HFFc6 (cell line): ENCODE data around the gene TTC23L. TPM values are rescaled to one million over a fixed set of nuclear protein-coding genes. Genes with fewer than 3 reads are reported as not detected.

Experiments used
- DNase-seq: peaks from one replicate; pipeline ENCODE4 v3.0.0-alpha.2; 2018
- H3K27ac Mint-ChIP-seq: 2 replicates; pipeline ENCODE4 v1.8.0; 2020; ENCODE audit warnings: mild to moderate bottlenecking, mixed read lengths
- H3K27me3 Mint-ChIP-seq: 2 replicates; pipeline ENCODE4 v1.8.0; 2021; ENCODE audit warnings: mild to moderate bottlenecking, moderate library complexity, mixed read lengths; ENCODE audit not compliant: insufficient read depth
- H3K36me3 Mint-ChIP-seq: 2 replicates; pipeline ENCODE4 v1.8.0; 2021; ENCODE audit warnings: low read depth, mixed read lengths
- H3K4me1 Mint-ChIP-seq: 2 replicates; pipeline ENCODE4 v1.8.0; 2020; ENCODE audit warnings: low read depth, mixed read lengths
- H3K4me3 Mint-ChIP-seq: 2 replicates; pipeline ENCODE4 v1.8.0; 2020; ENCODE audit warnings: mild to moderate bottlenecking, moderate library complexity, mixed read lengths
- H3K9me3 Mint-ChIP-seq: 2 replicates; pipeline ENCODE4 v1.8.0; 2020; ENCODE audit warnings: mild to moderate bottlenecking, mixed read lengths
- CTCF ChIP-seq: fragments of 200-600 bp; sonication (generic); IDR thresholded peaks from 2 replicates; pipeline ENCODE4 v1.5.0; 2021; ENCODE audit warnings: antibody characterized with exemption, mild to moderate bottlenecking
- total RNA-seq, 6 experiments: library from RNA; stranded (reverse); fragmentation: NEBNext Ultra II Directional; extraction: Animal tissue kit (Norgen Biotek cat#: 25700); gene quantifications; 2 replicates in 1 of 6; 3 replicates in 5 of 6; pipeline ENCODE4 v1.2.3, GENCODE V29; 2021

Gene TTC23L
- total RNA-seq, 6 experiments from 2014 or later, result not detected

GRCh38 chr5:34897646-34898045, 58.7 kb downstream of the TTC23L start:
- Mint-ChIP-seq H3K27ac (no peak overlapping the region), H3K27me3 (no peaks in the 10 kb centered on the region), H3K4me1 (peaks cover 17% of the 10 kb centered on the region), H3K36me3 (no peaks in the 10 kb centered on the region), H3K4me3 (no peak overlapping the region), H3K9me3 (no peaks in the 10 kb centered on the region)
- no peak for TF ChIP-seq CTCF
- DNase-seq, result no peak

- peaks cover 16% of the 10 kb centered on the region for H3K4me1 Mint-ChIP-seq
- H3K27ac Mint-ChIP-seq, result no peak overlapping the region
- no peaks in the 10 kb centered on the region for H3K9me3 Mint-ChIP-seq
- H3K36me3 Mint-ChIP-seq, result no peaks in the 10 kb centered on the region
- H3K4me3 Mint-ChIP-seq, result no peak overlapping the region
- H3K27me3 Mint-ChIP-seq, result no peaks in the 10 kb centered on the region
- TF ChIP-seq CTCF, result peak; percentile 95
- peak; percentile 70 for DNase-seq
Observed at GRCh38 chr5:34898258-34898895, 59.4 kb downstream of the TTC23L start.

GRCh38 chr5:34899066-34899465, 60.1 kb downstream of the TTC23L start:
- Mint-ChIP-seq H3K27ac (0 out of 2 replicates have a peak overlapping the region, but pooled peaks have one; percentile 1), H3K36me3 (no peaks in the 10 kb centered on the region), H3K27me3 (no peaks in the 10 kb centered on the region), H3K9me3 (no peaks in the 10 kb centered on the region), H3K4me1 (peaks cover 16% of the 10 kb centered on the region), H3K4me3 (no peak overlapping the region)
- TF ChIP-seq CTCF, result no peak
- no peak for DNase-seq

GRCh38 chr5:34900652-34901051, 61.7 kb downstream of the TTC23L start:
- H3K4me1 Mint-ChIP-seq, result peaks cover 16% of the 10 kb centered on the region

GRCh38 chr5:34903260-34903659, 64.3 kb downstream of the TTC23L start:
- Mint-ChIP-seq H3K9me3 (no peaks in the 10 kb centered on the region), H3K36me3 (no peaks in the 10 kb centered on the region; the same call in 1 of the 2 replicates), H3K27ac (no peak overlapping the region), H3K4me1 (peaks cover 9% of the 10 kb centered on the region), H3K4me3 (no peak overlapping the region), H3K27me3 (no peaks in the 10 kb centered on the region)
- TF ChIP-seq CTCF, result no peak
- no peak for DNase-seq

More at GRCh38 chr5:34900652-34901051, 61.7 kb downstream of the TTC23L start:
- Mint-ChIP-seq H3K36me3 (no peaks in the 10 kb centered on the region), H3K4me3 (no peak overlapping the region), H3K27me3 (no peaks in the 10 kb centered on the region), H3K9me3 (no peaks in the 10 kb centered on the region), H3K27ac (no peak overlapping the region)
- no peak for TF ChIP-seq CTCF
- DNase-seq, result no peak
